LNCAP (cell line): ENCODE results near the gene RNF144A.

Experiments
- TF ChIP-seq, protein P1 (sequence below): fragments of 450-650 bp; IDR thresholded peaks from 2 replicates; pipeline ENCODE4 v1.5.1; 2017; ENCODE audit warnings: mild to moderate bottlenecking

RNF144A gene

DNA sequence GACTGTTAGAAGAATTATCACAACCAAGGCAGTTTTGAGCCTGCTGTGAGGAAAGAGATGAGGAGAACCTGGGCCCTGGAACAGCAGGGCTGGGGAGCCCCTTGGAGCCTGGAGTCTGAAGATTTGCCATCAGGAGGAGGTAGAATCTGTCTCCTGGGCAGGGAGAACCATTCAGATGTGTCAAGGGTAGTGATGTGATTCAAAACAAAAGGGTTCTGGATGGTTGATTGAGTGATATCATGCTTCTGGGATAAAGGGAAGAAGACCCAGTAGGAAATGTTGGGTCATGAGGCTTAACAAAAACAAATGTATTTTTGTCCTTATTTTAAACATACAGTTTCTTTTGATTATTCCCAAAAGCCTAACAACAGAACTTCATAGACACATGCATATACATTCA is 28.6 kb downstream of the RNF144A start:
- TF ChIP-seq, protein P1, sequence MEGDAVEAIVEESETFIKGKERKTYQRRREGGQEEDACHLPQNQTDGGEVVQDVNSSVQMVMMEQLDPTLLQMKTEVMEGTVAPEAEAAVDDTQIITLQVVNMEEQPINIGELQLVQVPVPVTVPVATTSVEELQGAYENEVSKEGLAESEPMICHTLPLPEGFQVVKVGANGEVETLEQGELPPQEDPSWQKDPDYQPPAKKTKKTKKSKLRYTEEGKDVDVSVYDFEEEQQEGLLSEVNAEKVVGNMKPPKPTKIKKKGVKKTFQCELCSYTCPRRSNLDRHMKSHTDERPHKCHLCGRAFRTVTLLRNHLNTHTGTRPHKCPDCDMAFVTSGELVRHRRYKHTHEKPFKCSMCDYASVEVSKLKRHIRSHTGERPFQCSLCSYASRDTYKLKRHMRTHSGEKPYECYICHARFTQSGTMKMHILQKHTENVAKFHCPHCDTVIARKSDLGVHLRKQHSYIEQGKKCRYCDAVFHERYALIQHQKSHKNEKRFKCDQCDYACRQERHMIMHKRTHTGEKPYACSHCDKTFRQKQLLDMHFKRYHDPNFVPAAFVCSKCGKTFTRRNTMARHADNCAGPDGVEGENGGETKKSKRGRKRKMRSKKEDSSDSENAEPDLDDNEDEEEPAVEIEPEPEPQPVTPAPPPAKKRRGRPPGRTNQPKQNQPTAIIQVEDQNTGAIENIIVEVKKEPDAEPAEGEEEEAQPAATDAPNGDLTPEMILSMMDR: no peak

DNA sequence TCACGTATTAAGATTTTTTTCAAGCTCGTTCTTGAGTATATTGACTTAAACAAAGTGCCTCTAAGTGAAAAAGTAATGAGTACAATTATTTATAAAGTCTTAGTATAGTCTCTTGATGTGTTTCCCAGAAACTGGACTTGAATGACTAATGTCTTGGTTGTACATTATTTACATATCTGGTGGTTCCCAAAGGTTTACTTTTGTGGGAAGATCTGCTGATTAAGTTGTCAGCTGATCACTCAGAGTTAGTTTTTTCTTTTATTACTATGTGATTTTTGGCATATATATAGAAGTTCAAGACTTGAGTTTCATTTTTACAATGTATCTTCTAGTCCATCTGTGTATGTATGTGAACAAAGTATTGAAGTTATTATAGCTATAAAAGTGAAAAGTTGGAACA is 29.5 kb downstream of the RNF144A start:
- TF ChIP-seq, protein P1: no peak

DNA sequence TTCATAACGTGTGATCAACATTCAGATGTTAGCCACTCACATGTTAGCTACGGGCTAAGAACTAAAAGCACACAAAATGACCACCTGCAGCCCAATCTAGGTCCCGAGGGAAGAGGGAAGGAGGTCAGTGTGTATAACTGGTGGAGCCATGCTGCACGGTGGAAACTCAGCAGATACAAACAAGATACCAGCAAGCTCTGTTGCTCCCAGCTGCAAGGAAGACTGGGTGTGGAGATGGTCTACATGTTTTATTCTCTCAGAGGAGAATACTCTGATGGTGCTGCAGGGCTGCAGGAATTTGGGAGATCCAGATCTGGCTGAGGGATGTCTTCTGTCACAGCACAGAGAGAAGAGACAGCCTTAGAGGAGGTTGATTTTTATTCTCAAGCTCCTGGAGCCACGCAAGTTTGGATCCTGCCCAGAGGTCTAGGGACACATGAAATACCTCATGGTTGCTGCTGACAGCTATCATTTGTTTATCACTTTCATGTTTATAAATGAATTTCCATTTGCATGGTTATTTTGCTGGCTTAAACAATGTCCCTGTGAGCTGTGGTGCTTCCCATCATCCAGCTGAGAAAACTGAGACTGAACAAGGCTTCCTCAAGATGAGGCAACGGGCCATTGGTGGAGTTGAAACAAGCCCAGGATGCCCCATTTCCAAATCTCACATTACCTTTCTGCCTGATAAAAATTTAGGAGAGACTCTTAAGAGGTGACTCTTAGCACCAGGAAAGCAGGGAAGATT is 30.9 kb downstream of the RNF144A start:
- TF ChIP-seq, protein P1: no peak

DNA sequence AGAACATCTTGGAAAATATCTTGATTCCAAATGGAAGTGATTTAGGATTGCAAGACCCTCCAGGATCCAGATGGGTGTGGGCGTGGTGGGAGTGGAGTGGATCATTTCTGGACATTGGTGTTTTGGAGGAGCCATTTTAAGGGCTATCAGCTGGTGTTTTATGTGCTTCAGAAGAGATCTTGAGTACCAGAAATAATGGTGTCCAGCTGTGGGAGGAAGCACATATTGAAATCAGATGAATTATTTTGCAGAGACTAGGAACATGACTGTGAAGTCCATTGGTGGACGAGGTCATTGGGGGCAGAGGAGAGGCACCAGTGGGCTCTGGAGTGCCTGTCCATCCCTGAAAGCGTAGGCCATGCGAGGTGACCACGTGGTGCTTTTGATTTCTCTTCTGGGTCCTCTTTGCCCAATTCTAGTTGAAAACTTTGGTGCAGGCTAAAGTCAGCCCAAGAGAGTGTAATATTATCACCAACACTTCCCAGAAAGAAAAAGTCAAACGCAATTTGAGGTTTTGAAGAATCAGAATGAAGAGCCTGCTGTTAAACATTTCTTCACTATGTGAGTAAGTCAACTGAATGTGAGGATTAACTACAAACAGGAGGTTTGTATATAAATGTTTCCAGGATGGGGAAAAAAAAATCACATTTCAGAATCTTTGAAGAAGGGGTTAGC is 31.6 kb downstream of the RNF144A start:
- TF ChIP-seq, protein P1: no peak

DNA sequence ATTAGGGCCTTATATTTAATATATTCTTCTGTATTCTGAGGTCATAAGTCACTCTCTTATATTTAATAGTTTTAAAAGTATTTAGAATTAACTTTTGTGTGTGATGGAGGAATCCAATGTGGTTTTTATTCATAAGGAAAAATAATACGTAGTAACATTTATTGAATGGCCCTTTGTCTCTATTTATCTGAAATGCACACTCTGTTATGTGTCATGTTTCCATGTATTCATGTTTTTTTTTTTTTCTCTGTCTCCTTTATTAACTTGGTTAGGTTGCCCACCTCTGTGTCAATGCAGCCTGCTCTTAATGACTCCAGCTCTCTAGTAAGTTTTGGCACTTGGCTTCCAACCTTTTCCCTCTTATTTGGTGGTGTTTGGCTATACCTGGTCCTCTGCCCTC is 33.8 kb downstream of the RNF144A start:
- TF ChIP-seq, protein P1: no peak

DNA sequence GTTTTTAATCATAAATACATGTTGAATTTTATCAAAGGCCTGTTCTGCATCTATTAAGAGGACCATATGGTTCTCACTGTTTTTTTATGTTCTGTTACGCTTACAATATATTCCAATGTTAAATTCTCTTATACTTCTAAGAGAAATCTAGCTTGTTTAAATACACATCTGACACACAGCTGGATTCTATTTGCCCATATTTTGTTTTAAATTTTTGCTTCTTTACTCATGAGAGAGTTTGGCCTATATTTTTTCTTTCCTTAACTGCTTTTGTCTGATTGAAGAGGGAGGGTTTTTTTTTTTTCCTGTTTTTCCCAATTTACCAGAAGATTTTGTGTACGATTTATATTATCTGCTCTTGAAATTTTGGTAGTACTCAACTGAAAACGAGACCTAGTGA is 34.9 kb downstream of the RNF144A start:
- TF ChIP-seq, protein P1: no peak

DNA sequence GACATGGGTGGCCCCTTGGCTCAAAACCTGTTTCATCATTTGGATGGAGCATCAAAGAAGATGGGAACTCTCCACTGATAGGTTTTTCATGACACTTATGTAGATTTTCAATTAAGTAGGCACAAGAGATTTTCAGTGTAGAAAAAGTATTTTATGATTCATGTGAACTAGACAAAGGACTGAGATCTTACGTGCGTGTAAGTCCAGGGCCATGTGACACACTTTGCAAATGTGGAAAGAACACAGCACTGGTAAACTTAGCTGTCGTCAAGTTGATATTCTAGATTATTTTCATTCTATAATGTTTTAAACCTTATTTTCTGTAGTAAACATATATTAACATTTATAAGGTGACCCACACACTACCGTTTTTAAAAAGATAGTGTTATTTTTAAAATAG is 37.4 kb downstream of the RNF144A start:
- TF ChIP-seq, protein P1: no peak
